Transverse colon (tissue), 4 donors: Measurements from ENCODE around the gene FAM78B. TPM values are rescaled to one million over a fixed set of nuclear protein-coding genes. Genes with fewer than 3 reads are reported as not detected.

Source experiments
- DNase-seq: peaks from one replicate; pipeline ENCODE4 v3.0.0-alpha.2; 2019
- H3K27ac ChIP-seq, 4 donors: fragments of 200-600 bp; sonication (generic); 2 replicates each; pipeline ENCODE4 v1.5.1; 2016 to 2018; ENCODE audit warnings: inconsistent platforms in 4 of 4
- H3K27me3 ChIP-seq: fragments of 200-600 bp; sonication (generic); 2 replicates; pipeline ENCODE4 v1.5.1; 2017; ENCODE audit warnings: inconsistent platforms
- H3K36me3 ChIP-seq, 4 donors: fragments of 200-600 bp; sonication (generic); 2 replicates each; pipeline ENCODE4 v1.5.1; 2017 to 2019; ENCODE audit warnings: inconsistent platforms in 4 of 4
- H3K4me1 ChIP-seq, 4 donors: fragments of 200-600 bp; sonication (generic); 2 replicates each; pipeline ENCODE4 v1.5.1; 2017 to 2020; ENCODE audit warnings: inconsistent platforms in 4 of 4
- H3K4me3 ChIP-seq, 4 donors: fragments of 200-600 bp; sonication (generic); 1 replicate in 1 of 4; 2 replicates in 3 of 4; pipeline versions ENCODE4 v1.5.1 to v1.6.1; 2017 to 2019; ENCODE audit warnings: inconsistent platforms in 4 of 4
- H3K9me3 ChIP-seq, 2 donors: fragments of 200-600 bp; sonication (generic); 2 replicates each; pipeline ENCODE4 v1.5.1; 2017 to 2019; ENCODE audit warnings: inconsistent platforms in 2 of 2
- CTCF ChIP-seq, 5 experiments: fragments of 200-600 bp in 3 of 5; fragments of 450-650 bp in 2 of 5; sonication (generic) in 3 of 5; IDR thresholded peaks; 1 replicate in 2 of 5; 2 replicates in 3 of 5; pipeline ENCODE4 v1.5.1; 2016 to 2017; ENCODE audit warnings: antibody characterized with exemption in 5 of 5, inconsistent platforms in 3 of 5, mild to moderate bottlenecking in 2 of 5, moderate library complexity in 1 of 5
- EP300 ChIP-seq: sonication (generic); formaldehyde crosslinking; IDR thresholded peaks from one replicate; pipeline ENCODE4 v1.6.1; 2017; ENCODE audit warnings: antibody characterized with exemption, low read depth
- POLR2A ChIP-seq: fragments of 450-650 bp; IDR thresholded peaks from one replicate; pipeline ENCODE4 v1.6.1; 2016; ENCODE audit warnings: antibody characterized with exemption, mild to moderate bottlenecking, moderate library complexity
- POLR2AphosphoS5 ChIP-seq, 3 donors: sonication (generic); formaldehyde crosslinking; IDR thresholded peaks; one replicate each; pipeline ENCODE4 v1.6.1; 2016; ENCODE audit warnings: antibody characterized with exemption in 3 of 3
- WGBS, 2 donors: methylation state at CpG; one replicate each; pipeline ENCODE4 v1.1.5; 2018; ENCODE audit warnings: low coverage in 1 of 2; 5-methylcytosine and 5-hydroxymethylcytosine counted together
- in situ Hi-C, 4 donors: fragments of 200-750 bp; cut with MboI; loops; one replicate each; pipeline versions ENCODE4 v1.15.0 to v1.15.1; 2017; ENCODE audit warnings: low sequenced_read_pairs in 3 of 4, low pct_ligation_motif_present in 1 of 4, low pct_unique_long_range_greater_than_20kb in 1 of 4
- intact Hi-C: fragments of 100-400 bp; cut with DNase I; formaldehyde crosslinking; loops from one replicate; pipeline ENCODE4 v1.15.1; 2023; ENCODE audit warnings: low total_unique reads
- total RNA-seq, 4 donors: library from RNA; depleted of rRNA; stranded (reverse); fragments of >200 nt; gene quantifications; one replicate each; pipeline ENCODE4 v1.1.0, GENCODE V29; 2016

Gene FAM78B
- total RNA-seq, 4 donors from 2014 or later: 0.40 to 5.2 (median 0.80) TPM

DNA sequence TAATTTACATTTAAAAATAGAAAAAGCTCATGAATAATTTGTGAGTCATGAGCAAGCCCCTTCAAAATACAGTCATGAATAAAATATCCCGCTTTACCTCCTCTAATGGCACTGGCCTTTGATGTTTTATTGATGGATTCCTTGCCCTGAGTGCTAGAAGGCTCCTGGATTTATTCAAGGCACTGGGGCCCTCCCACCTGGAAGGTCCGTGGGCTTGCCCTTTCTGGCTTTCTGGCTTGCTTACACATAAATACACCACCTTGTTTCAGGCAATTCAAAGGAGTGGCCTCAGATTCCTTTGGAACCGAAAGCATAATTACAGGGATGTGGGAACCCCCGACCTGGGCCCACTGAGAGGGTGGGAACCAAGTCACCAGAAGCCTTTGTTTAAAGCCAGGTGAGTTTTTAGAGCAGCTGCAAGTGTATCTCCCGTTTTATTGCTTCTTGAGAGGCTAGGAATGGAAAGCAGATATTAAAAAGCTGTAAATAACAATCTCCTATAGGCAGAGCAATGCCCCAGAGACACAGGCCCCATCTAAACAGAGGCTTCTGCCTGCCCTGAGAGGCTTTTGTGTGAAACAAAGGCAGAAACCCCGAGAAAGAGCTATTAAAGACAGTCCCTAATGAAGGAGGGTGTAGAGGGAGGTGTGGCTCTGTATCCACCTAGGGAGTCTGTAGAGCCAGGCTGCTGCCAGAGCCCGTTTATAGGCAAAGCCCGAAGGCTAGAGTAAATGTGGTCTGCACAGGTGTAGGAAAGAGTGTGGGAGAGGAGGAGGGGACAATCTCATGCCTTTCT, 126.4 kb downstream of the FAM78B start:
- intact Hi-C loops (no loop called here), in situ Hi-C loops (no loop called here)
- WGBS, 2 donors: 21 to 71% methylated on average over 1 to 8 of the region's 8 CpGs
- Histone ChIP-seq H3K9me3 (no peaks in the 10 kb centered on the region), H3K4me3 (no peak overlapping the region), H3K4me1 (no peaks in the 10 kb centered on the region), H3K36me3 (no peaks in the 10 kb centered on the region), H3K27ac (no peak overlapping the region), H3K27me3 (no peaks in the 10 kb centered on the region)
- no peak for TF ChIP-seq POLR2A
- no peak for DNase-seq

DNA sequence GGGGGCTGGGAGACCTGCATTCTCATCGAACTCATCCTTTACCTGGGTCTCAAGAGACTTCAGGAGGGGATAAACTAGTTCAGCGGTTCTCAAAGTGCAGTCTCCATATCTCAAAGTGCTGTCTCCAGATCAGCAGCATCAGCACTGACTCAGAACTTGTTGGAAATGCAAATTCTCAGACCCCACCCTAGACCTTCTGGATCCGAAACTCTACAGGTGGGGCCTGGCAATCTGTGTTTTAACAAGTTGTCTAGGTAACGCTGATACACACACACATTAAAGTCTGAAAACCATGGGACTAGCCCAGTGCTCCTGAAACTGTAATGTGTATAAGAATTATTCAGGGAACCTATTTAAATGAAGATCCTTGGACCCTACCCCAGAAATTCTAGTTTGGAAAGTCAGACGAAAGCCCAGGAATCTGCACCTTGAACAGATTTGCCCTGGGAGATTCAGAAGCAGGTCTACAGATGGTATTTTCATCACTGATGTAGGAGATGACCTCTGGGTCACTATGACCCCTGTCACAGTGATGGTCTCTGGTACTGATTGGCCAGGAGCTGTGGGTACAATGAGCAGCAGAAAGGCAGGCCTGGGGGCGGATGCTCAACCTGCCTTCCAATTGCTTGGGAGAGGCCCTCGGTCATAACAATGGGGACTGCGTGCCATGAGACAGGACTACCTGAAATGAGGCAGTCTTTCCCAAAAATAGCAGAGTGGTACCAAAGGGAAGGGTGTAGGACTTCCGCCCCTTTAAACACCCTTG, 127.2 kb downstream of the FAM78B start:
- Histone ChIP-seq H3K27me3 (no peaks in the 10 kb centered on the region), H3K36me3 (no peaks in the 10 kb centered on the region), H3K27ac (no peak overlapping the region), H3K4me1 (no peaks in the 10 kb centered on the region), H3K4me3 (no peak overlapping the region), H3K9me3 (no peaks in the 10 kb centered on the region)
- WGBS, 2 donors: 75 to 90% methylated on average over 3 to 9 of the region's 9 CpGs
- DNase-seq: no peak
- in situ Hi-C loops: no loop called here
- intact Hi-C loops: no loop called here
- no peak for TF ChIP-seq CTCF (IDR thresholded peaks at IDR 0.05)
- TF ChIP-seq EP300: no peak
- no peak for TF ChIP-seq POLR2AphosphoS5 (IDR thresholded peaks at IDR 0.05)
- TF ChIP-seq POLR2A: no peak

GRCh38 chr1:166036092-166036491, 130.7 kb downstream of the FAM78B start:
- H3K4me3 ChIP-seq: no peak overlapping the region
- no peak for TF ChIP-seq POLR2A
- TF ChIP-seq EP300: no peak
- no peak for TF ChIP-seq POLR2AphosphoS5 (IDR thresholded peaks at IDR 0.05)
- no peak for TF ChIP-seq CTCF (IDR thresholded peaks at IDR 0.05)
- in situ Hi-C loops (no loop called here), intact Hi-C loops (no loop called here)
- no peak overlapping the region for H3K27ac ChIP-seq
- H3K36me3 ChIP-seq: no peaks in the 10 kb centered on the region
- no peak for DNase-seq
- WGBS, 2 donors: 69 to 80% methylated on average over 2 to 5 of the region's 5 CpGs
- no peaks in the 10 kb centered on the region for H3K9me3 ChIP-seq
- H3K27me3 ChIP-seq: no peaks in the 10 kb centered on the region
- H3K4me1 ChIP-seq: no peaks in the 10 kb centered on the region

DNA sequence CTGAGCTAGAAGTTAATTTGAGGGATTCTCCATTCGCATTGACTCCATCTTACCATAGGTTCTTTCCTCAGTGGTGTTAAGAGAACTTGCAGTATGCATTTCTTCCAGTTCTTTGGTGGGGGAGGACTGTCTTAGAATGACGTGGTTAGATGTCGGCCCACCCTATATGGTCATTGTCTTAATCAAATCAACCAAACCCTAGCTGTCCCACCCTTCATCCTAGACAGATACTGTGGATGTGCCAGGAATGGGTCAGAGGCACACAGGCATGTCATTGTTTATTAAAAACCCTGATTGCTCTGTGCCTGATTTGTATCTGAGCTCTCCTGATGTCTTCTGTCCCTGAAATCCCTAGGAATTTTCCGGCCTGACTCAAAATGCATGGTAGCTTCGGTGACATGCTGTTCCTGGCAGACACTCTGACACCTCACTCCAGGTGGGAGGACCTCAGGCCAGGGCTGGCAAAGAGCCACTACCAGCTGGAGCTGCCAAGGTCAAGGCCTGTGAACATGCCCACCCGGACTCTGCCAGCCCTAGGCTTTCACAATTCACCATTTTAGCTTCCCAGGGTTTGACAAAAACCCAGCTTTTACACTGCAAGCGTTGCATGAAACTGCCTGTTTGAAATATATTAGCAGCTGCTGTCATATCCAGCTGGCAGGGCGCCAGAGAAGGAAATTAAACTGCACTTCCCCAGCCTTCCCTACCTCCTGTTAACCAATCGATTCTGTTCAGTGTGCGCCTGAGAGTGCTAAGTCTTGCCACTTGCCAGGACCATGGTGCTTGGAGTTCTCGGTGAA, 134.0 kb downstream of the FAM78B start:
- no peak for DNase-seq
- Histone ChIP-seq H3K9me3 (no peaks in the 10 kb centered on the region), H3K36me3 (no peaks in the 10 kb centered on the region), H3K27me3 (no peaks in the 10 kb centered on the region), H3K27ac (no peak overlapping the region), H3K4me1 (no peaks in the 10 kb centered on the region), H3K4me3 (no peak overlapping the region)
- in situ Hi-C loops (no loop called here), intact Hi-C loops (no loop called here)
- TF ChIP-seq POLR2A (no peak), CTCF (IDR thresholded peaks at IDR 0.05) (no peak), POLR2AphosphoS5 (IDR thresholded peaks at IDR 0.05) (no peak), EP300 (no peak)
- WGBS, 2 donors: 61 to 81% methylated on average over 3 to 11 of the region's 11 CpGs
